GM12891 (cell line): ENCODE results near the gene AHNAK.

Experiments
- POLR2A ChIP-seq: IDR thresholded peaks from 2 replicates; pipeline ENCODE4 v1.6.1; 2011; ENCODE audit warnings: low read depth, low read length, control low read depth
- POLR2AphosphoS5 ChIP-seq: IDR thresholded peaks from 2 replicates; pipeline ENCODE4 v1.6.1; 2011; ENCODE audit warnings: low read depth, low read length, control low read depth
- POU2F2 ChIP-seq: IDR thresholded peaks from 2 replicates; pipeline ENCODE4 v1.6.1; 2011; ENCODE audit warnings: low read depth, mild to moderate bottlenecking, control low read depth, low read length, moderate library complexity
- TAF1 ChIP-seq: IDR thresholded peaks from 2 replicates; pipeline ENCODE4 v1.6.1; 2011; ENCODE audit warnings: low read depth, low read length, control low read depth

GRCh38 chr11:62409831-62410230 lies 136.8 kb downstream of the AHNAK start:
- TF ChIP-seq POU2F2 (no peak), TAF1 (no peak), POLR2A (no peak), POLR2AphosphoS5 (no peak)
